ENCODE results near the gene ZDHHC1.

The ZDHHC1 gene

DNA sequence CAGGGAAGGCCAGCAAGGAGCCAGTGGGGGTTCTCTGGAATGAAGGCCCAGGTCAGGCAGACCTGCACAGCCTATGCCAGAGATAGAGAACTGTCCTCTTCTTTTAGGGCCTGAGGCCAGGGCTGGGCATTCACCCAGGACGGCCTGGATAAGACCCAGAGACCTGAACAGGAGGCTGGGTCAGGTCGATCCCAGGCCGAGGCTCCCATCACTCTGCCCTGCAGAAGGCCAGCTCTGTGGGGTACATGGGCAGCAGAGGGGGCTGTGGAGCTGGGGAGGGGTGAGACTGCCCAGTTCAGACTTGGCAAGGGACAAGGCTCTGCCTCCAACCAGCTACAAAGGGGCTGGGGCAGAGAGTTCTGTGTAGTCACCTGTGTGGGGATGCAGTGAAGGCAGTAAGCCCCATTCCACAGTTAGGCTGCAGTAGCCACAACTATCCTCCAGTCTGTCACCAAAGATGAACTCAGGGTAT, 29.2 kb upstream of the ZDHHC1 start:
- DNase-seq (ENCODE audit: low read depth): no peak
- no peak overlapping the region for H3K4me3 ChIP-seq (ENCODE audit: control insufficient read depth, low read depth, low read length)
- TF ChIP-seq CTCF (conservative IDR thresholded peaks at IDR 0.05; ENCODE audit: control insufficient read depth, insufficient read depth, low read depth, low read length): peak; percentile 9

DNA sequence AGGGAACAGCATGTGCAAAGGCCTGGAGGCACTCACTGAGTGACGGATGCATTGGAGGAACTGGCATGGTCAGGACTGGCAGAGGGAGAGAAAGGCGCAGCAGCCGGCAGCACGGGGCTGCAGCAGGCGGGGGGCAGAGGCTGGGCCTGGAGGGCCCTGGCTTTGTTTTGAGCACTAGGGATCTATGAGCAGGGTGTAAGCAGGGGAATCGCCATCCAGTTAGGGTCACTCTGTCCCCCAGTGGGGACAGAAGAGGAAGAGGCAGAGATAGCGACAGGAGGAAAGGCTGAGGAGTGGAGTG, 28.8 kb upstream of the ZDHHC1 start:
- DNase-seq (ENCODE audit: low read depth): no peak
- no peak overlapping the region for H3K4me3 ChIP-seq (ENCODE audit: control insufficient read depth, low read depth, low read length)
- no peak for TF ChIP-seq CTCF (conservative IDR thresholded peaks at IDR 0.05; ENCODE audit: control insufficient read depth, insufficient read depth, low read depth, low read length)

GRCh38 chr16:67444259-67445125, 28.2 kb upstream of the ZDHHC1 start:
- H3K4me3 ChIP-seq (ENCODE audit: control insufficient read depth, low read depth, low read length): no peak overlapping the region
- TF ChIP-seq CTCF (conservative IDR thresholded peaks at IDR 0.05; ENCODE audit: control insufficient read depth, insufficient read depth, low read depth, low read length): no peak
- DNase-seq (ENCODE audit: low read depth): peak; percentile 25

DNA sequence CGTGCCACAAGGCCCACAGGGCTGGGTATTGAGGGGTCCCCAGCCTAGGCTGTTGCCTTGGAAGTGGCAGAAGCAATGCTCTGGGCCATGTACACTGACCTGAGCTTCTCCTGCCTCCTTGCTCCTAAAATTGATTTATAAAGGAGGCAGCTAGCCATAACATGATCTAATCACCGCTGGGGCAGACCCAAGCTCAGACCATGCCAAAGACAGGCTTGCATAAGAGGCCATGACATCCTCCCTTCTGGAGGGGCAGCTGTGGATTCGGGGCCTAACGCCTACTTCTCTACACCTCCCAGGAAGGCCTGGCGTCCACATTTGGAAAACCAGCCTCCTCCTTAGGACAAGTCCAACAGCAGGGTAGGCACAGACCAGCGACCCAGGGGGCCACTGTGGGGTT, 27.0 kb upstream of the ZDHHC1 start:
- no peak overlapping the region for H3K4me3 ChIP-seq (ENCODE audit: control insufficient read depth, low read depth, low read length)
- peak; percentile 88 for DNase-seq (ENCODE audit: low read depth)
- no peak for TF ChIP-seq CTCF (conservative IDR thresholded peaks at IDR 0.05; ENCODE audit: control insufficient read depth, insufficient read depth, low read depth, low read length)

DNA sequence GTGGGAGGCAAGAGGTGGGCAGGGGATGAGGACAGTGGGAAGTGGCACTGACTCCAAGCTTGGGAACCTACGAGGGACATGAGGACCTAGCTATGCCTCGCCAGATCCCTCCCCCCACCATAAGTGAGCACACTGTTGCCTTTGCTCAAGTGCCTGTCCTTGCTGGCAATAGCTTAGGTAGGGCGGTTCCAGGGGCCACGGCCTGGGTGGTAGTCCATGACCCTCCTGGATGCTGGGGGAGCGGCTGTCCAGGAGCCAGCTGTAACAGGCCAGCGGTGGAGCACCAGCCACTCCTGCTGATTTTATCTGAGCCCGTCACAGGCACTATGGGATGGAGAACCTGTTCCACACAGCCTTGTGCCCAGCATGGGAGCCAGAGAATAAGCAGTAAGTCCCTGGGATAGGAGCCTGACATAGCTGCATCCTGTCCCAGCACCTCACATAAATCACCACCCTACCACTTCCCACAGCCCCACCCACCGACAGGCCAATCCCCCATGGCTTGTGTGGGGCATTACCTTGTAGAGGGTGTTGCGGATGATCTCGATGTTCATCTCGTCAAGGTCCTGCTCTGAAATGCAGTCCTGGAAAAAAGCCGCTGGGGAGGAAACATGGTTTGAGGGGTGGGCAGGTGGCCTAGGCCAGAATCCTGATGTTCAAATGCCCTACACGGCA, 26.4 kb upstream of the ZDHHC1 start:
- TF ChIP-seq CTCF (conservative IDR thresholded peaks at IDR 0.05; ENCODE audit: control insufficient read depth, insufficient read depth, low read depth, low read length): no peak
- DNase-seq (ENCODE audit: low read depth): no peak
- H3K4me3 ChIP-seq (ENCODE audit: control insufficient read depth, low read depth, low read length): no peak overlapping the region

DNA sequence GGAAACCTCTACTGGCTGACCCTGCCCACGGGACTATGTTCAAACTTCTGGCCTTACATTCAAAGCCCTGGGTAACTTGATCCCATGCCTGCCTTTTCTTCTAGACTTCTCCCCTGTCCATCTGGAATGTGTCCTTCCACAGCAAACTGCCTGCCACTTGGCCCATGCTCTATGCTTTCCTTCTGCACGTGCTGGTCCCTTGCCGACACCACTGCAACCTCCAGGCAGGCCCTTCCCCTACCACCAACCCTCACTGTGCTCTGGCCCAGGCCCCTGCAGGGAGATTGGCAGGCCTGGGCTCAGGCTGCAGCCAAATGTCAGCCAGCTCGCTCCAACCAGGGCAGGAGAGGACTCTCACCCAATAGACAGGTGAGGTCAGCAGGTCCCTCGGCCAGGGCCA, 25.6 kb upstream of the ZDHHC1 start:
- no peak for TF ChIP-seq CTCF (conservative IDR thresholded peaks at IDR 0.05; ENCODE audit: control insufficient read depth, insufficient read depth, low read depth, low read length)
- DNase-seq (ENCODE audit: low read depth): no peak
- H3K4me3 ChIP-seq (ENCODE audit: control insufficient read depth, low read depth, low read length): no peak overlapping the region

All from fibroblast of mammary gland (primary cell).